ENCODE measurements around the gene ANO5. TPM values are rescaled to one million over a fixed set of nuclear protein-coding genes. Genes with fewer than 3 reads are reported as not detected.

ANO5 gene
- total and polyA plus RNA-seq, 2 of the 8 experiments (the other 6 are each of a cell fraction or from before 2014, with no cell fraction given): 2.6 to 5.0 TPM

DNA sequence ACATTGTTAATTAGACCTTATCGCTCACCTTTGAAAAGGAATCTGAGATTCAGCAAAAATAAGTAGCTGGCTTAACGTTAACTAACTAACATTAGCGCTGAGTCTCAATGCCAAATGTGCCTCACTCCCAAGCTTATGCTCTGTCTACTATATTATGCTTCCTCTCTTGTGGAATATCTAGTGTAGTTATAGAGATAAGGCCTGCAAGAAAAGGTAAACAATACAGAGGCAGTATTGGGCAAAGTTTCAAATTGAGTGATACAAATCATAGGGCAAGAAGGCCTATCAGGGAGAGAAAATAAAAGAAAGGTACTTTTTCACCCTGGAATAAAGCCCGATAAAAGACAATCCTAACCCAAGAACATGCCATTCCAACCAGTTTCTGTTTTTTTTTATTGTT lies 83.7 kb downstream of the ANO5 start:
- Histone ChIP-seq H3K4me3 (ENCODE audit: extremely low read depth in 1 of 4, insufficient read depth in 2 of 4, low read depth in 3 of 4, low read length in 4 of 4) (no peak overlapping the region), H2BK12ac (ENCODE audit: low read depth, low read length) (no peak overlapping the region), H2BK5ac (ENCODE audit: low read depth, low read length) (no peak overlapping the region), H2BK120ac (replicated peaks; ENCODE audit: low read depth, low read length) (no peak overlapping the region), H3K79me2 (ENCODE audit: control insufficient read depth in 1 of 2, insufficient read depth in 2 of 2, low read length in 2 of 2) (no peaks in the 10 kb centered on the region), H4K5ac (ENCODE audit: insufficient read length, low read depth, low read length) (no peak overlapping the region), H3K9ac (replicated peaks in 1 of 4; ENCODE audit: extremely low read depth in 1 of 4, low read depth in 3 of 4, low read length in 3 of 4) (no peak overlapping the region), H3K56ac (replicated peaks; ENCODE audit: insufficient read length, low read depth, low read length) (no peak overlapping the region), H3K27ac (ENCODE audit: low read depth, low read length) (no peak overlapping the region), H3K79me1 (ENCODE audit: low read depth, low read length) (no peaks in the 10 kb centered on the region), H2BK20ac (ENCODE audit: low read length) (no peak overlapping the region), H3K23me2 (ENCODE audit: low read depth, low read length) (no peaks in the 10 kb centered on the region; the same call in 1 of the 2 replicates), H3K4me1 (replicated peaks in 1 of 4; ENCODE audit: control insufficient read depth in 3 of 4, insufficient read depth in 4 of 4, low read length in 3 of 4) (no peaks in the 10 kb centered on the region), H4K20me1 (replicated peaks in 1 of 2; ENCODE audit: control insufficient read depth in 1 of 2, insufficient read depth in 2 of 2, low read length in 2 of 2) (no peaks in the 10 kb centered on the region), H3K4ac (replicated peaks; ENCODE audit: insufficient read length, low read depth, low read length) (no peak overlapping the region), H3K18ac (ENCODE audit: extremely low read depth, low read length) (no peak overlapping the region), H3K23ac (ENCODE audit: insufficient read length) (no peak overlapping the region), H3K27me3 (replicated peaks in 1 of 4; ENCODE audit: control insufficient read depth in 3 of 4, extremely low read depth in 1 of 4, insufficient read depth in 3 of 4, low read length in 3 of 4) (no peaks in the 10 kb centered on the region), H3K4me2 (ENCODE audit: insufficient read depth in 1 of 2, low read depth in 2 of 2, low read length in 2 of 2) (no peak overlapping the region), H2AK5ac (ENCODE audit: low read depth, low read length) (no peak overlapping the region), H3K9me3 (ENCODE audit: insufficient read depth in 2 of 2, low read depth in 1 of 2, low read length in 1 of 2) (no peaks in the 10 kb centered on the region), H2AFZ (ENCODE audit: low read length) (no peak overlapping the region), H2BK15ac (ENCODE audit: low read length) (no peak overlapping the region), H3K36me3 (ENCODE audit: control insufficient read depth in 2 of 4, insufficient read depth in 4 of 4, low read length in 3 of 4) (no peaks in the 10 kb centered on the region), H4K91ac (replicated peaks; ENCODE audit: insufficient read length, low read length) (no peak overlapping the region), H3K14ac (ENCODE audit: insufficient read length) (no peak overlapping the region), H4K8ac (ENCODE audit: extremely low read depth, insufficient read depth, low read length) (no peak overlapping the region)
- ChIA-PET POLR2A (ENCODE audit: partially characterized antibody) (no interaction called here), CTCF (ENCODE audit: partially characterized antibody) (interaction anchor here (1.4 kb wide), 1 partner anchor 511 kb away, joined by 3 read pairs; no protein-coding TSS in a partner anchor)
- FAIRE-seq: no peak
- 98% methylated on average over 4 of the region's 4 CpGs; no CpG with 5 or more reads in 1 of the 2 experiments for WGBS, 2 experiments (ENCODE audit: extremely low coverage in 1 of 2, insufficient coverage in 1 of 2, insufficient read length in 1 of 2, insufficient replicate concordance in 2 of 2, low coverage in 1 of 2, low lambda C conversion rate in 2 of 2, missing lambda C conversion rate in 1 of 2)
- DNase-seq (ENCODE audit: low read depth in 1 of 2, low spot score in 2 of 2): no peak
- TF ChIP-seq HDAC2 (IDR thresholded peaks at IDR 0.05; ENCODE audit: borderline replicate concordance in 1 of 2, low read depth in 2 of 2, low read length in 2 of 2): no peak
- TF ChIP-seq EZH2 (IDR thresholded peaks at IDR 0.05; ENCODE audit: low read depth, low read length, severe bottlenecking): no peak
- TF ChIP-seq RXRA (IDR thresholded peaks at IDR 0.05; ENCODE audit: insufficient read depth, low read depth, low read length): no peak
- no peak for TF ChIP-seq USF2 (IDR thresholded peaks at IDR 0.05; ENCODE audit: low read length)
- no peak for TF ChIP-seq SIN3A (conservative IDR thresholded peaks at IDR 0.05 in 1 of 2, IDR thresholded peaks at IDR 0.05 in 1 of 2; ENCODE audit: low read depth in 1 of 2, low read length in 2 of 2)
- TF ChIP-seq CTBP2 (IDR thresholded peaks at IDR 0.05; ENCODE audit: borderline replicate concordance, insufficient read depth, insufficient read length, low read length): no peak
- no peak for TF ChIP-seq YY1 (IDR thresholded peaks at IDR 0.05; ENCODE audit: low read depth, low read length)
- no peak for TF ChIP-seq CEBPB (IDR thresholded peaks at IDR 0.05; ENCODE audit: low read depth, low read length)
- TF ChIP-seq RNF2 (IDR thresholded peaks at IDR 0.05; ENCODE audit: borderline replicate concordance, low read depth, low read length, missing control alignments, poor library complexity, severe bottlenecking): no peak
- no peak for TF ChIP-seq SP2 (IDR thresholded peaks at IDR 0.05; ENCODE audit: low read length)
- no peak for TF ChIP-seq NANOG (IDR thresholded peaks at IDR 0.05; ENCODE audit: insufficient read depth, low read depth, low read length, poor library complexity, severe bottlenecking)
- no peak for TF ChIP-seq POLR2A (IDR thresholded peaks at IDR 0.05; ENCODE audit: control extremely low read depth in 1 of 2, low read depth in 2 of 2, low read length in 2 of 2)

Data from H1 (cell line).